ENCODE data around the gene PANK2. TPM values are rescaled to one million over a fixed set of nuclear protein-coding genes. Genes with fewer than 3 reads are reported as not detected.

The PANK2 gene
- total and polyA plus RNA-seq, 10 of the 15 experiments (the other 5 are each of a cell fraction or from before 2014, with no cell fraction given) = 13.2 to 43.4 (median 33.3) TPM

DNA sequence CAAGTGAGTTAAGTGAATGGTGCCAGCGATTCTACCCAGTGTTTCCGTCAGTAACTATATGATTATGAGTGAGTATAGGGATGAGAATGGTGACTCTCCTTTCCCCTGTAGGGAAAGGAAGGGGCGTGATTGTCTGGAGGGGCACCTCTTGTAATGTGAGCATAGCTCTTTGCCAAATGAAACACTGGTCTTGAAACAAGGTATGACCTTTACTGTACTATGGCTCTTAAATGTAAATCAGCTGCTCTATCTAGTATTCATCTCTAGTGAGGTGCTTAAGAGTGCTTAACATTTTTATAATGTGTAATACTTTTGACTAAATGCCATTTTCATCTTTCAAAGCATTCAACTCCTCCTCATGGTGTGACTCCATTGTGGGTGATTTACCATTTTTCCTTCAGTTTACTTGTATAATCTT is 11.0 kb downstream of the PANK2 start (continued):
- TF ChIP-seq RUNX3 (IDR thresholded peaks at IDR 0.05; ENCODE audit: low read length) = no peak
- no peak for TF ChIP-seq BRCA1 (IDR thresholded peaks at IDR 0.05; ENCODE audit: low read depth, low read length)
- no peak for TF ChIP-seq SMAD5 (IDR thresholded peaks at IDR 0.05; ENCODE audit: low read depth)
- no peak for TF ChIP-seq EP300 (IDR thresholded peaks at IDR 0.05; ENCODE audit: borderline replicate concordance in 1 of 2, control insufficient read depth in 1 of 2, low read depth in 2 of 2, low read length in 2 of 2)
- no peak for TF ChIP-seq MEF2A (IDR thresholded peaks at IDR 0.05; ENCODE audit: insufficient read depth, low read depth, low read length)
- TF ChIP-seq, protein P1, sequence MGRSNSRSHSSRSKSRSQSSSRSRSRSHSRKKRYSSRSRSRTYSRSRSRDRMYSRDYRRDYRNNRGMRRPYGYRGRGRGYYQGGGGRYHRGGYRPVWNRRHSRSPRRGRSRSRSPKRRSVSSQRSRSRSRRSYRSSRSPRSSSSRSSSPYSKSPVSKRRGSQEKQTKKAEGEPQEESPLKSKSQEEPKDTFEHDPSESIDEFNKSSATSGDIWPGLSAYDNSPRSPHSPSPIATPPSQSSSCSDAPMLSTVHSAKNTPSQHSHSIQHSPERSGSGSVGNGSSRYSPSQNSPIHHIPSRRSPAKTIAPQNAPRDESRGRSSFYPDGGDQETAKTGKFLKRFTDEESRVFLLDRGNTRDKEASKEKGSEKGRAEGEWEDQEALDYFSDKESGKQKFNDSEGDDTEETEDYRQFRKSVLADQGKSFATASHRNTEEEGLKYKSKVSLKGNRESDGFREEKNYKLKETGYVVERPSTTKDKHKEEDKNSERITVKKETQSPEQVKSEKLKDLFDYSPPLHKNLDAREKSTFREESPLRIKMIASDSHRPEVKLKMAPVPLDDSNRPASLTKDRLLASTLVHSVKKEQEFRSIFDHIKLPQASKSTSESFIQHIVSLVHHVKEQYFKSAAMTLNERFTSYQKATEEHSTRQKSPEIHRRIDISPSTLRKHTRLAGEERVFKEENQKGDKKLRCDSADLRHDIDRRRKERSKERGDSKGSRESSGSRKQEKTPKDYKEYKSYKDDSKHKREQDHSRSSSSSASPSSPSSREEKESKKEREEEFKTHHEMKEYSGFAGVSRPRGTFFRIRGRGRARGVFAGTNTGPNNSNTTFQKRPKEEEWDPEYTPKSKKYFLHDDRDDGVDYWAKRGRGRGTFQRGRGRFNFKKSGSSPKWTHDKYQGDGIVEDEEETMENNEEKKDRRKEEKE (IDR thresholded peaks at IDR 0.05) = no peak
- no peak for TF ChIP-seq KLF5 (IDR thresholded peaks at IDR 0.05; ENCODE audit: partially characterized antibody)

DNA sequence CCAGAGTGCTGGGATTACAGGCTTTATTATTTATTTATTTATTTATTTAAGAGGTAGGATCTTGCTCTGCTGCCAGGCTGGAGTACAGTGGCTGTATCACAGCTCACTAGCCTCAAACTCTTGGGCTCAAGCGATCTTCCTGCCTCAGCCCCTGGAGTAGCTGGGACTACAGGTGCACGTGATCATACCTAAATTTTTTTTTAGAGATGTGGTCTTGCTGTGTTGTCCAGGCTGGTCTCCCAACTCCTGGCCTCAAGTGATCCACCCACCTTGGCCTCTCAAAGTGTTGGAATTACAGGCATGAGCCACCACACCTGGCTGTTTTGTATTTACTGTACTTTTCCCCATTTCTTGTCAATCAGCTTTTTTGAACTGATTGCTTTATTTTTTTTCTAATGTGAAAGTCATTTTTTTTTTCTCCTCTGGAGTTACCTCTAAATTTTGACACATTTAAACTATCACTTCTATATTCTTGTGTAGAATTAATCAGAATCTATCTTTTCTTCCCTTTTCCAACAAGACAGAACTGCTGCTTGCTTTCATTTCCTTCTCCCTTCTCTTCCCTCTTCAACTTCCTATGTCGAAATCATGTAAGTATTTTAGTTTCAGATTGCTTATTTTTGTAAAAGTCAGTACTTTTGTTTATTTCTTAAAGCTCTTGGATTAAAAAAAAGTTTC is 12.0 kb downstream of the PANK2 start:
- H2AFZ ChIP-seq (ENCODE audit: control insufficient read depth, low read depth, low read length) = no peak overlapping the region

More for the DNA sequence above, 12.0 kb downstream of the PANK2 start:
- H3K4me2 ChIP-seq (ENCODE audit: control insufficient read depth, insufficient read depth) = peak overlapping the region; percentile 26
- RAD21 ChIA-PET (ENCODE audit: unreplicated experiment) = interaction anchor here (2.9 kb wide), 1 partner anchor 10 kb away, joined by 14 read pairs; no protein-coding TSS in a partner anchor
- in situ Hi-C loops (cut with MboI) = no loop called here
- H3K27me3 ChIP-seq (replicated peaks in 1 of 2; ENCODE audit: control insufficient read depth in 2 of 2, insufficient read depth in 2 of 2, low read length in 1 of 2) = no peaks in the 10 kb centered on the region
- peaks cover 91% of the 10 kb centered on the region for H3K79me2 ChIP-seq (ENCODE audit: control insufficient read depth, insufficient read depth, low read length)
- no peaks in the 10 kb centered on the region for H3K9me3 ChIP-seq (replicated peaks; ENCODE audit: control insufficient read depth, insufficient read depth, low read length)
- intact Hi-C loops (cut with micrococcal nuclease; ENCODE audit: unreplicated experiment) = no loop called here
- peak overlapping the region; percentile 31; the same call in 1 of the 2 replicates for H3K27ac ChIP-seq (ENCODE audit: control insufficient read depth, insufficient read depth)
- WGBS (ENCODE audit: insufficient coverage, insufficient replicate concordance, low lambda C conversion rate, missing lambda C conversion rate) = 12% methylated on average over 3 of the region's 3 CpGs
- DNase-seq (ENCODE audit: low read depth, low spot score) (no peak), FAIRE-seq (no peak), ATAC-seq (no peak)
- peaks cover 32% of the 10 kb centered on the region for H3K4me1 ChIP-seq (ENCODE audit: control insufficient read depth, insufficient read depth, low read length)
- peaks cover 11% of the 10 kb centered on the region for H4K20me1 ChIP-seq (ENCODE audit: control insufficient read depth, insufficient read depth)
- H3K9ac ChIP-seq (ENCODE audit: control insufficient read depth, insufficient read depth, low read length) = no peak overlapping the region
- BruUV-seq (replicated peaks) = no TSS peak
- peaks cover 2 to 5% of the 10 kb centered on the region in 2 experiments; a peak in 2 of 4 replicates for H3K36me3 ChIP-seq (ENCODE audit: control insufficient read depth in 2 of 2, insufficient read depth in 2 of 2, low read length in 1 of 2)
- no peak overlapping the region for H3K4me3 ChIP-seq
- CTCF ChIA-PET = interaction anchor here (1.7 kb wide), 1 partner anchor 10 kb away, joined by 11 read pairs; no protein-coding TSS in a partner anchor
- POLR2A ChIA-PET = interaction anchor here (0.9 to 3.8 kb wide), 3 partner anchors 9 to 91 kb away, joined by 3 to 24 read pairs (median 4); partner anchors contain the start of gene AP5S1
- no peak for TF ChIP-seq HDGF (IDR thresholded peaks at IDR 0.05)
- peak in 1 of 2 experiments; percentile 46; a peak in 1 of 4 replicates for TF ChIP-seq BHLHE40 (IDR thresholded peaks at IDR 0.05; ENCODE audit: borderline replicate concordance in 1 of 2, low read depth in 2 of 2, low read length in 1 of 2)
- SMC1A ChIA-PET (ENCODE audit: uncharacterized antibody, unreplicated experiment) = interaction anchor here (0.8 to 1.4 kb wide), 6 partner anchors 8 to 125 kb away, joined by 3 to 5 read pairs (median 4); no protein-coding TSS in a partner anchor

Measured in GM12878 (cell line).